ENCODE data around the gene UNK. TPM values are rescaled to one million over a fixed set of nuclear protein-coding genes. Genes with fewer than 3 reads are reported as not detected.

The UNK gene
- total and polyA plus RNA-seq, 4 donors: 15.5 to 72.4 (median 25.7) TPM

DNA sequence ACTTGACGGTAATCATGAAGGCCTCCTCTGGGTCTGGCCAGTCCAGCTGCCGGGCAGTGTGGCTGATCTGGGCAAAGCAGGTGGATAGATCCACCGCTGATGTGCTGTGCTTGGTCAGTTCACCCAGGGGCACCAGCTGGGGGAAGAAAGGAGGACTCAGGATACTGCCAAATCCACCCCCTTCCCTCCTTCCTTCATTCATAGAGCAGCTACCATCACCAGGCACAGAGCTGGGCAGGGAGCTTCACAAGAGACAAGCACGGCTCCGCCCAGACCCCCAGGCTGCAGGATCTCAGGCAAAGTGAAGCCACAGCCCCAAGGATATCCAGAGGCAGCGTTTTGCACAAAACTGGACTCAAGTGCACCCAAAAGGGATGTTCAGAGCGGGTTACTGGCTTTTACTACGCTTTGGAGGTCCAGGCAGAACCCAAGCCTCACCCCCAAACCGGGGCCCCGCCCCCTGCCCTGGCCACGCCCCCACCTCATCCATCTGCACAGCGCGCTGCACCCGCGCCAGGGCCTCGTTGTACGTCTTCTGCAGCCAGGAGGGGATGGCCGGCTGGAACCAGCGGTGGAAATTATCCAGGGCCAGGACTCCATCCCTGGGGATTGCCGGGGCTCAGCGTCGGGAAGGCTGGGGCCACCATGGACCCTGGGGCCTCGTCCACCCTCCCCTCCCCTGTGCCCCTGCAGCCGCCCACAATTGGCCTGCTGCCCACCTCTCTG lies 50.5 kb downstream of the UNK start:
- WGBS, 2 donors: 78 to 90% methylated on average over 24 of the region's 24 CpGs
- H3K4me3 ChIP-seq: no peak overlapping the region
- peaks cover 0 to 45% (median 0%) of the 10 kb centered on the region in 4 donors for H3K36me3 ChIP-seq (ENCODE audit: control insufficient read depth in 4 of 4, insufficient read depth in 4 of 4, low read length in 4 of 4)
- no peaks in the 10 kb centered on the region for H3K9me3 ChIP-seq (ENCODE audit: control insufficient read depth in 4 of 4, insufficient read depth in 3 of 4, low read length in 3 of 4)
- no peak overlapping the region for H3K27ac ChIP-seq (ENCODE audit: low read depth in 1 of 2, low read length in 1 of 2)
- no peak overlapping the region for H3K9ac ChIP-seq (ENCODE audit: insufficient read depth in 1 of 2, low read length in 2 of 2)
- H3K4me1 ChIP-seq (ENCODE audit: control insufficient read depth in 5 of 5, insufficient read depth in 5 of 5, low read length in 5 of 5): peaks cover 0 to 7% (median 4%) of the 10 kb centered on the region in 5 donors
- DNase-seq (peak; percentile 56 to 73 (median 66)), ATAC-seq (ENCODE audit: insufficient read depth, low FRiP score) (no peak)
- no peaks in the 10 kb centered on the region for H3K27me3 ChIP-seq (ENCODE audit: control insufficient read depth in 3 of 3, insufficient read depth in 3 of 3, low read length in 2 of 3)
- TF ChIP-seq CTCF (IDR thresholded peaks at IDR 0.05; ENCODE audit: control extremely low read depth, extremely low read depth): no peak

- H3K4me3 ChIP-seq: no peak overlapping the region
- H3K27ac ChIP-seq (ENCODE audit: low read depth in 1 of 2, low read length in 1 of 2): no peak overlapping the region
- no peaks in the 10 kb centered on the region for H3K9me3 ChIP-seq (ENCODE audit: control insufficient read depth in 4 of 4, insufficient read depth in 3 of 4, low read length in 3 of 4)
- WGBS, 2 donors: 89 to 92% methylated on average over 9 of the region's 9 CpGs
- no peak for TF ChIP-seq CTCF (IDR thresholded peaks at IDR 0.05; ENCODE audit: control extremely low read depth, extremely low read depth)
- H3K27me3 ChIP-seq (ENCODE audit: control insufficient read depth in 3 of 3, insufficient read depth in 3 of 3, low read length in 2 of 3): no peaks in the 10 kb centered on the region
- ATAC-seq (ENCODE audit: insufficient read depth, low FRiP score): no peak
- DNase-seq: no peak
- peaks cover 0 to 7% (median 4%) of the 10 kb centered on the region in 5 donors for H3K4me1 ChIP-seq (ENCODE audit: control insufficient read depth in 5 of 5, insufficient read depth in 5 of 5, low read length in 5 of 5)
- no peak overlapping the region for H3K9ac ChIP-seq (ENCODE audit: insufficient read depth in 1 of 2, low read length in 2 of 2)
- H3K36me3 ChIP-seq (ENCODE audit: control insufficient read depth in 4 of 4, insufficient read depth in 4 of 4, low read length in 4 of 4): peaks cover 0 to 45% (median 0%) of the 10 kb centered on the region in 4 donors
Observed at GRCh38 chr17:75835654-75835987, 51.0 kb downstream of the UNK start.

- no peak for TF ChIP-seq CTCF (IDR thresholded peaks at IDR 0.05; ENCODE audit: control extremely low read depth, extremely low read depth)
- WGBS, 2 donors: 90% methylated on average over 9 of the region's 9 CpGs
- H3K36me3 ChIP-seq (ENCODE audit: control insufficient read depth in 4 of 4, insufficient read depth in 4 of 4, low read length in 4 of 4): peaks cover 0 to 41% (median 0%) of the 10 kb centered on the region in 4 donors
- H3K9ac ChIP-seq (ENCODE audit: insufficient read depth in 1 of 2, low read length in 2 of 2): no peak overlapping the region
- H3K4me3 ChIP-seq: no peak overlapping the region
- no peak overlapping the region for H3K27ac ChIP-seq (ENCODE audit: low read depth in 1 of 2, low read length in 1 of 2)
- ATAC-seq (ENCODE audit: insufficient read depth, low FRiP score) (no peak), DNase-seq (no peak)
- peaks cover 0 to 7% (median 4%) of the 10 kb centered on the region in 5 donors for H3K4me1 ChIP-seq (ENCODE audit: control insufficient read depth in 5 of 5, insufficient read depth in 5 of 5, low read length in 5 of 5)
- no peaks in the 10 kb centered on the region for H3K27me3 ChIP-seq (ENCODE audit: control insufficient read depth in 3 of 3, insufficient read depth in 3 of 3, low read length in 2 of 3)
- no peaks in the 10 kb centered on the region for H3K9me3 ChIP-seq (ENCODE audit: control insufficient read depth in 4 of 4, insufficient read depth in 3 of 4, low read length in 3 of 4)
Observed at GRCh38 chr17:75836605-75837004, 52.0 kb downstream of the UNK start.
